Measurements from ENCODE around the gene OR9A4.
"Not testable (repeated sequence)": the region's sequence is repeated elsewhere in the genome, so short reads cannot be mapped to it uniquely, and the experiment has no call there.

Gene OR9A4

DNA sequence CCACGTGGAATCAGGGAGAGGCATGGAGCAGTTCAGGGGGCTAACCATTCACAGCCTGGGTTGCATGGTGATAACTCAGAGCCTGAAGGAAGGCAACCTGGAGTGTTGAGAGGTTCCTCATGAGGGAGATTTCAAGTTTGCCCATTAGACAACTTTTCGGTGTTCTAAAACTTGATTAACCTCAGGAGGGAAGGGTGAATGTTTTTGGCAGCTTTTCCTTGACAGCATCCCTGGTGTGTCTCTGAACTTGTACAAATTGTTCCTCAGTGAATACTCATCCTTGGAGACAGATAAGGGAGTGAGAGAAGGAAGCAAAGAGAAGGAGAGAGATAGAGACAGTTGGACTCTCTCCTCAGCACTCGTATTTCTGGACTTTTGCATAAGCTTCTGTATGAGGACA lies at the start of gene OR9A4:
Gene OR9A4, plus strand, starts transcription at position 301 of the 400 bp plus-strand sequence. CDS start 2,477 bp downstream, outside the sequence.
- TF ChIP-seq POLR2A (IDR thresholded peaks at IDR 0.05; ENCODE audit: low read length) (no peak), GATA1 (IDR thresholded peaks at IDR 0.05; ENCODE audit: low read depth, low read length) (no peak)
- DNase-seq: no peak

DNA sequence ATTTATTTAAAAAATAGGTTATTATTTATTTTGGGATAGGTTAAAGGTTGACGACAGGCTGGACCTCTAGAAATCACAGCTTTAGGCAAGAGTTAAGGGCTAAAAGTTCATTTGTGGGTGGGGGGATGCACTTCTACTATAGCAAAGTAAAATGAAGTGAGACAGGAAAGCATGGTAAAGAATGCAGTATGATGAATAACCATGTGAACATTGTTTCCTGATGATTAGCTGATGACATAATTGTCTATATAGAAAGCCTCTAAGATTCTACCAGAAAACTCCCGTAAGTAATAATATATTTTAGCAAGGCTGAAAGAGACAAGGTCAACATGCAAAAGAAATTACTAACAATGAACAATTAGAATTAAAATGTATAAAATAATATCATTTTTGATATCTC lies 49.2 kb upstream of the OR9A4 start:
- DNase-seq: no peak
- TF ChIP-seq POLR2A (IDR thresholded peaks at IDR 0.05; ENCODE audit: low read length) (no peak), GATA1 (IDR thresholded peaks at IDR 0.05; ENCODE audit: low read depth, low read length) (no peak)

DNA sequence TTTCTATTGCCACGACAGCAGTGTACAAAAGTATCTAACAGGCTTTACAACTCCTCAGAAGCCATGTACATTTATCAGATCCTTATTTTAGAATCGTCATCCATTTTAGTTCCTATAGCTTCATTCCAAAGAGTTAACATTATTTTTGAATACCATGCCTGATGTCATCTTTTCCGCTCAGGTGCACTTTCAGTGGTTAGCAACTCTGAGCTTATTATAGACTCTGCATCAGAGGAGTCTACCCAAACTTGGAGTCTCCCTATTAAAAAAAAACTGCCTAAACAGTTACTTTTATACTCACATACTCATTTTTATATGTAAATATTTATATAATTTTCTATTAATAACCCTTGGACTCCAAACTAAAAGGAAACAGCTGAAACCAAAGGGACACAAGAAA lies 43.3 kb upstream of the OR9A4 start:
- no peak for DNase-seq
- no peak for TF ChIP-seq POLR2A (IDR thresholded peaks at IDR 0.05; ENCODE audit: low read length)

- TF ChIP-seq GATA1 (IDR thresholded peaks at IDR 0.05; ENCODE audit: low read depth, low read length): no peak
- TF ChIP-seq POLR2A (IDR thresholded peaks at IDR 0.05; ENCODE audit: low read length): no peak
- DNase-seq: no peak
Observed at GRCh38 chr7:141874787-141875186, 41.4 kb upstream of the OR9A4 start.

DNA sequence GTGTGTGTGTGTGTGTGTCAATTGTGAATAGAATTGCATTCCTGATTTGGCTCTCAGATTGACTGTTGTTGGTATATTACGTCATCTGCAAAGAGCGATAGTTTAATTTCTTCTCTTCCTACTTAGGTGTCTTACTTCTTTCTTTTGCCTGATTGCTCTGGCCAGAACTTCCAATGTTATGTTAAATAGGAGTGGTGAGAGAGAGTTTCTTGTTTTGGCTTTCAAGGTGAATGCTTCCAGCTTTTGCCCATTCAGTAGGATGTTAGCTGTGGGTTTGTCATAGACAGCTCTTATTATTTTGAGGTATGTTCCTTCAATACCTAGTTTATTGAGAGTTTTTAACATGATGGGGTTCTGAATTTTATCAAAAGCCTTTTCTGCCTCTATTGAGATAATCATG lies 40.7 kb upstream of the OR9A4 start:
- DNase-seq: no peak

DNA sequence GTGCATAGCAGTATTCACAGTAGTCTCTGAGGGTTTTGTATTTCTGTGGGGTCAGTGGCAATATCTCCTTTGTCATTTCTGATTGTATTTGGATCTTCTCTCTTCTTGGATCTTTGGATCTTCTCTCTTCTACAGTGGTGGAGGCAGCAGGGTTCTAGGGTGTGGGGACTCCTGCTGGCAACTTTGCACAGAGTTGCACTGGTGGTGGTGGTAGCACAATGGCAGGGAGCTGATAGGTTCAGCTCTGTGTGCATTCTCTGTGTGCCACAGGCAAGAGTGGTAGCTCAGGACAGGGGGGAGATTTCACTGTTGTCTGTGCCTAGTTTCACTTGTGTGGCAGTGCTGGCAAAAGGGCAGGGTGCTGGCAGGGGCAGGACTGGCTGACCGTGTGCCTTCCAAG lies 39.8 kb upstream of the OR9A4 start:
- TF ChIP-seq GATA1 (IDR thresholded peaks at IDR 0.05; ENCODE audit: low read depth, low read length): no peak
- no peak for TF ChIP-seq POLR2A (IDR thresholded peaks at IDR 0.05; ENCODE audit: low read length)
- DNase-seq: no peak

More for the DNA sequence above, 40.7 kb upstream of the OR9A4 start:
- TF ChIP-seq GATA1 (IDR thresholded peaks at IDR 0.05; ENCODE audit: low read depth, low read length) (no peak), POLR2A (IDR thresholded peaks at IDR 0.05; ENCODE audit: low read length) (no peak)

GRCh38 chr7:141877365-141877764 lies 38.8 kb upstream of the OR9A4 start:
- no peak for TF ChIP-seq POLR2A (IDR thresholded peaks at IDR 0.05; ENCODE audit: low read length)
- no peak for TF ChIP-seq GATA1 (IDR thresholded peaks at IDR 0.05; ENCODE audit: low read depth, low read length)
- no peak for DNase-seq

DNA sequence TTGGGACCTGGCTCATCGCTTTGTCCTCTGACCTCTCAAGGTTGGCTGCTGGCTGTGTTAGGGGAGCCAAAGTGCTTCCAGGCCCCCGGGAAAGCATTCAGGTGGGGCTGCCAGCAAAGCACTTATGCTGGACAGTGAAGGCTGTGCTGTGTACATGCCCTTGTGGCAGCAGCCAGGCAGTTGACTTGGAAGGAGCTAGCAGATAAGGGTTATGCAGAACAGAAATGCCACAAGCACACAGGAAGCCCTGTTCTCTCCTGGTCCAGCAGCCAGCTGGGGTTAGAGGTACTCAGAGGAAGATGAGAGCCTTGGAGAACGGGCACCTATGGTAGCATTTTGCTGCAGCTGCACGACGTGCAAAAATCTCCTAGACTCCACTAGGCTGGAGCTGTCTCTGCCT lies 35.2 kb upstream of the OR9A4 start:
- no peak for DNase-seq

DNA sequence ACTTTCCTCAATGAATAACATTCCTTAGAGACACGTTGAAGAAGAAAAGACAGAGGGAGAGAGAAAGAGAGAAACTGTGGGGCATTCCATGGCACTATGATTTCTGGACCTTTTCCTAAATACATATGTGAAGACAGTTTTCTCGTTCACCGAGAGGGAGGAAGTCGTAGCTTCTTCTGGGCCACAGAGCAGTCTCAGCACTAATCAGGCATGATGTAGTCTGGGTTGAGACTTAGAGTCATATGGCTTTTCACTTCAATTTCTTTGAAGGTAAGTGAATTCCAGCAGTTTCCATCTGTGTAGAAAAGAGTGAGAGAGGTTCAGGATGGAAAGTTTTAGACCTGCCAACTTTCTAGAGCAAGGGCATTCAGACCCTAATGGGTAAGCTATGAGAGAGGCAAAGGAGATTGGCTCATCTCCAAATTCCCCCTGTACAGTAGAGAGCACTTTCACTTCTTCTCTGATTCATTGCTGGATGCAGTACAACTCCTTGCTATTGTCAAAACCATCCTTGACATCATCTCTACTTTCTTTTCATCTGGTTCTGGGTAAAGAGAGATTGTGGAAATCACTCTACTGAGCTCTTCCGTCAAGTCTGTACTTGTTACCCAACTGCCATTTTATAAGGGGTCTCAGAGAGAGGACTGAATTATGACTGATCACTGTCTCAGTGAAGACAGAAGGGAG lies 31.5 kb upstream of the OR9A4 start:
- no peak for DNase-seq
- no peak for TF ChIP-seq GATA1 (IDR thresholded peaks at IDR 0.05; ENCODE audit: low read depth, low read length)
- TF ChIP-seq POLR2A (IDR thresholded peaks at IDR 0.05; ENCODE audit: low read length): no peak

More for the DNA sequence above, 35.2 kb upstream of the OR9A4 start:
- TF ChIP-seq GATA1 (IDR thresholded peaks at IDR 0.05; ENCODE audit: low read depth, low read length) (no peak), POLR2A (IDR thresholded peaks at IDR 0.05; ENCODE audit: low read length) (no peak)

DNA sequence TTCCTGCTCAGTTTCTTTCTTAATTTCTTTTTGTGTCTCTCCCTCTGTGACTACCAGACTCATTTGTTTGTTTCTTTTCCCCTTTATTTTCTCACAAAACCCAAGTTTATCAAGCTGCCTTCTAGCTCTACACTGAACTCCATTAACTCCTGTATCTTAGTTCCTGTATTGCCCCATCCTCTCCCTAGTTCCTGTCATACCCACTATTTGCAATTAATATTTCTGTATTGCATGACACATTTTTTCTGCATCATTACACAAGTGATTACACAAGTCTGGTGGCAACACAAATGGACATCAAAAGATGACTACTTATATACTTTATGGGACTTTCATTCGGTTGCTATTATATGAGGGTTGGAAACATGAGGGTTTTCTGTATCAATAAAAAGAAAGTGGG lies 26.9 kb upstream of the OR9A4 start:
- no peak for TF ChIP-seq GATA1 (IDR thresholded peaks at IDR 0.05; ENCODE audit: low read depth, low read length)
- no peak for DNase-seq

DNA sequence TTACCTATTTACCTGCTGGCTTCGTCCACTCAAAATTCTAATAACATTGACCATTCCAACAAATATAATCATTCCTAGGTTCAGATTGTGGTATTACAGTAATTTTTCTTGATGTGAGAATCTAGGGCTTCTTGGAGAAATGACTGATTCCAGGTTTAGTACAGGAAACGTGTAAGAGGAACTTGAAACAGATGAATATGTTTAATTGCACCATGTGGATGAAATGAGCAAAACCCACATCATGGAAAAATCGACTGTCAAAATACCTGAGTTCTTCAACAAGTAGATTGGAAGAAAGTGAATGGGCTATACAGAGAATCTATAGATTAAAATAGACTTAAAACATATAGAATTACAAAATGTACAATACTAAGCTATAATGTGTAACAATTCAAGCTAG lies 24.9 kb upstream of the OR9A4 start:
- TF ChIP-seq POLR2A (IDR thresholded peaks at IDR 0.05; ENCODE audit: low read length) (no peak), GATA1 (IDR thresholded peaks at IDR 0.05; ENCODE audit: low read depth, low read length) (no peak)
- DNase-seq: no peak

DNA sequence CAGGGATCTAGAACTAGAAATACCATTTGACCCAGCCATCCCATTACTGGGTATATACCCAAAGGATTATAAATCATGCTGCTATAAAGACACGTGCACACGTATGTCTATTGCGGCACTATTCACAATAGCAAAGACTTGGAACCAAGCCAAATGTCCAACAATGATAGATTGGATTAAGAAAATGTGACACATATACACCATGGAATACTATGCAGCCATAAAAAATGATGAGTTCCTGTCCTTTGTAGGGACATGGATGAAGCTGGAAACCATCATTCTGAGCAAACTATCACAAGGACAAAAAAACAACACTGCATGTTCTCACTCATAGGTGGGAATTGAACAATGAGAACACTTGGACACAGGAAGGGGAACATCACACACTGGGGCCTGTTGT lies 16.8 kb upstream of the OR9A4 start:
- not testable (repeated sequence) for DNase-seq

GRCh38 chr7:141906285-141906684 lies 9.9 kb upstream of the OR9A4 start:
- DNase-seq: no peak
- no peak for TF ChIP-seq GATA1 (IDR thresholded peaks at IDR 0.05; ENCODE audit: low read depth, low read length)
- no peak for TF ChIP-seq POLR2A (IDR thresholded peaks at IDR 0.05; ENCODE audit: low read length)

DNA sequence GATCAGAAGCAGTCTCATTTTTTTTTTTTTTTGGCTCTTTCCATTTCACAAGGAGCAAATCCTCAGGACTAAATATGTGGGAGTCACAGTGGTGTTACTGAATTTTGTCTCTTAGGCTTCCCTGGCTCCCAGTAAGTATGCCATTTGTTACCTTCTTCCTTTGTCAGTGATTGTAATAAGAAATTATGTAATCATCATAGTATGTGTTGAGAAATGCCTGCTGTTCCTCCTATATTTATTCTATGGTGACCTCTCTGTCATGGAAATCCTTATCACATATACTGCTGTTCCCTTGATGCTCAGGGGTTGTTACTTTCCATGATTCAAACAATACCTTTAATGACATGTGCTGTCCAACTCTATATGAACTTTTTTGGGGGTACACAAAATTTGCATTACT lies 4.8 kb upstream of the OR9A4 start:
- TF ChIP-seq POLR2A (IDR thresholded peaks at IDR 0.05; ENCODE audit: low read length) (no peak), GATA1 (IDR thresholded peaks at IDR 0.05; ENCODE audit: low read depth, low read length) (no peak)
- DNase-seq: no peak

GRCh38 chr7:141915565-141915964 lies 634 bp upstream of the OR9A4 start:
- TF ChIP-seq GATA1 (IDR thresholded peaks at IDR 0.05; ENCODE audit: low read depth, low read length) (no peak), POLR2A (IDR thresholded peaks at IDR 0.05; ENCODE audit: low read length) (no peak)
- no peak for DNase-seq

- no peak for TF ChIP-seq POLR2A (IDR thresholded peaks at IDR 0.05; ENCODE audit: low read length)
- no peak for TF ChIP-seq GATA1 (IDR thresholded peaks at IDR 0.05; ENCODE audit: low read depth, low read length)
- DNase-seq: no peak
Observed at GRCh38 chr7:141920281-141920680, 4.1 kb downstream of the OR9A4 start.

Measured in erythroblast (primary cell).